ENCODE results near the gene HARBI1.
"Not testable (repeated sequence)": the region's sequence is repeated elsewhere in the genome, so short reads cannot be mapped to it uniquely, and the experiment has no call there.

The HARBI1 gene

GRCh38 chr11:46597155-46597554, 19.9 kb downstream of the HARBI1 start:
- no peak for DNase-seq

DNA sequence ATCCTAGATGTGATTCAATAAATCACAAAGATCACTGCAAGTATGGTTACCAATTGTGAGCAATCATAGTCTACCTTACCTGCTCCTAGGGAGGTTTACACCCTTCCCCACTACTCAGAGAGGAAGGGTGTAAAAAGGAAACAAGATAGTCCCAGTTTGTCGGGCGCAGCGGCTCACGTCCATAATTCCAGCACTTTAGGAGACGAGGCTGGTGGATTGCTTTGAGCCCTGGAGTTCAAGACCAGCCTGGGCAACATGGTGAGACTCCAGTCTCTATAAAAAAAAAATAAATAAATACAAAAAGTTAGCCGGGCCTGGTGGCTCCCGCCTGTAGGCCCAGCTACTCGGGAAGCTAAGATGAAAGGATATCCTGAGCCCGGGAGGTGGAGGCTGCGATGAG, 22.2 kb downstream of the HARBI1 start:
- DNase-seq, result no peak

GRCh38 chr11:46594374-46594700, 22.7 kb downstream of the HARBI1 start:
- no peak for DNase-seq

DNA sequence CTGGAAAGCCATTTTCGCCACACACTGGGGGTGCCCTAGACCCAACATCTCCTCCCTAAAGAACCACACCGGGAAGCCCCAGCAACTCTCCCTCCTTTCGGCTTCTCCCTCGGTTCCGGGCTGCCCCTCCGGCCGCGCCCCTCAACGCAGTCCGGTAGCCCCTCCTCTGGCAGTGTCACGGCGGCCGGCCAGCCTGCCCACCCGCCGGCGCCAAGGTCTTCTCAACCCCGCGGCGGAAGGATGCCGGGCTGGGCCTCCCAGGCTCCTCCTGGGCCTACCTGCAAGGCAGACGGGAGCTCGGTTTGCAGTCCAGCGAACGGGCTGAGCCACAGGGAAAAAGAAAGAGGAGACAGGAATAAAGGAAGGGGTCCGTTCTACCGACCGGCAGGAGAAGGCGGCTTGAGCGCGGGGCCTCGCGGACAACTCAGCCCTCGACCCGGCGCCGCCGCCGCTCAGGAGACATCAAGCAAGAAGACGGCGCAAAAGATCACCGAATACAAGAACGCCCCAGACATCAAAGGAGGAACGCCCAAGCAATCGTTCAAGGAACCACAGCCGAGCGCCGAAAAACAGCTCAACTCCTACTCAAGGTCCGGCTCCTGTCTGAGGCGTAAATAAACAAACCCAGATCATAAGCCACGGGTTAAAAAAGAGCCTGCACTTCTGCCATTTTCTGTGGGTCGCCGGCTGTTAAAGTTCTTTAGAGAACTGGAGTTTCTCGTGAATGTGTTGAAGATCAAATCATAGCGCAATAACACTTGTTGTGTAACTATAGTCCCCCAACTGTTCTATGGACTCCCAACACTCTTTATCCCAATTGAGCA, 23.3 kb downstream of the HARBI1 start, which contains the start of gene AMBRA1:
Gene AMBRA1, minus strand, starts transcription at position 474 of the 824 bp plus-strand sequence. CDS start 45,643 bp downstream, outside the sequence.
- peak; percentile 14 to 95 (median 81) for DNase-seq

- no peak for DNase-seq
Measured at GRCh38 chr11:46590740-46591605, 26.1 kb downstream of the HARBI1 start.

DNA sequence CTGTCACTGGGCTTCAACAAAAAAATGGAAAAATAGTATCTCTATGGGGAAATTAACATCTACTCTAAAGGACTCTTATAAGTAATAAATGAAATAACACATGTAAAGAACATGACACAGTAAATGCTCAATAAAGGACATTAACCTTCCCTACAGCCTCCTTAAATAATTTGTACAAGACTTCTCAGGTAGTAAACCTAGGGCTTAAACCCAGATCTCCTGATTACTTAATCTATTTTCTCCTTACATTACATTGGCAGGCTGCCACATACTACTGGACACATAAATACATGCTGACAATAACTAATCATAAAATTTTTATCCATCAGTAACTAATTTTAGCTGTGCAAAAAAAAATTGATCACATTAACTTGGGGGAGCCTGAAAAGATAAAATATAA, 28.1 kb downstream of the HARBI1 start:
- DNase-seq, result no peak

- DNase-seq, result no peak
Measured at GRCh38 chr11:46588131-46588530, 28.9 kb downstream of the HARBI1 start.

DNA sequence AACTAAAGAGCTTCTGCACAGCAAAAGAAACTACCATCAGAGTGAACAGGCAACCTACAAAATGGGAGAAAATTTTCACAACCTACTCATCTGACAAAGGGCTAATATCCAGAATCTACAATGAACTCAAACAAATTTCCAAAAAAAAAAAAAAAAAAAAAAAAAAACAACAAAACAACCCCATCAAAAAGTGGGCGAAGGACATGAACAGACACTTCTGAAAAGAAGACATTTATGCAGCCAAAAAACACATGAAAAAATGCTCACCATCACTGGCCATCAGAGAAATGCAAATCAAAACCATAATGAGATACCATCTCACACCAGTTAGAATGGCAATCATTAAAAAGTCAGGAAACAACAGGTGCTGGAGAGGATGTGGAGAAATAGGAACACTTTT, 33.5 kb downstream of the HARBI1 start:
- DNase-seq, result not testable (repeated sequence)

DNA sequence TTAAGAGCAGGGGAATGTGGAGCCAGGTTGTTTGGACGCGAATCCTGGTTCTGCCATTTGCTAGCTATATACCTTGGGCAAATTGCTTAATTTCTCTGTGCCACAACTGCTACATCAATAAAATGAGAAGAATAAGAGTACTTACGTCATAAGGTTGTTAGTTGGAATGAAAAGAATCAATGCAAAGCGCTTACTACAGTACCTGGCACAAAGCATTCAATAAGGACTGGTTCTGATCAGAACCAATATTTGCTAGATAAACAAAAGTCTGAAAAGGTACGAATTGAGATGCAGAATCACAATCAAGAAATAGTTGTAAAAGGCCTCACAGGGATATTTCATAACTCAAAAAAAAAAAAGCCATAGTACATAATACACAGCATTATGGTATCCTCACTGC, 34.4 kb downstream of the HARBI1 start:
- no peak for DNase-seq

DNA sequence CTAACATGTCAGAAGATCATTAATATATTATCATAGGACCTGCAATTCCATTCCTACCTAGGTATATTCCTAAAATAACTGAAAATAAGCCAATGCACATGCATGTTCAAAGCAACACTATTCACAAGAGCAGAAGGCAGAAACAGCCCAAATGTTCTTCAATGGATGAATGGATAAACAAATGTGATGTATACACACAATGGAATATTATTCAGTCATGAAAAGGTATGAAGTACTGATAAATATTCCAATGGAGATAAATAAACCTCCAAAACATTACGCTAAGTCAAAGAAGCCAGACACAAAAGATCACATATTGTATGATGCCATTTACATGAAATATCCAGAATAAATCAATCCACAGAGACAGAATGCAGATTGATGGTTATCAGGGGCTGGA, 40.0 kb downstream of the HARBI1 start:
- DNase-seq, result no peak

DNA sequence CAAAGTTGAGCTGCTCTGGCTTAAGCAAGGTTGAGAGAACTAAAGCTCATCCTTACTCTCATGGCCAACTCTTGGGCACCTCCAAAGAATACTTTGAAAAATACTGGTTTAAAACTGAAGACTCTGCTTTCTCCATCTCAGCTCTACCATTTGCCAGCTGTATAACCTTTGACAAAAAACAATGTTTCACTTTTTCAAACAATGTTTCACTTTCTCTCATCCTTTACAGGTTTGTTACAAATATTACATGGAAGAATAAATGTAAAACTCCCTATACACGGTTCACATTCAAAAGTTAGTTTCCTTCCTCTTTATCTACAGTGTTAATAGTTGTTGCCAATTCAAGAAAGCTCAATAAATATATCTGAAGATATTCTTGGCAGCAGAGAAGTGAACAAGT, 42.4 kb downstream of the HARBI1 start:
- no peak for DNase-seq

GRCh38 chr11:46570790-46571398, 46.1 kb downstream of the HARBI1 start:
- no peak for DNase-seq

- DNase-seq, result no peak
Measured at GRCh38 chr11:46565232-46565840, 51.7 kb downstream of the HARBI1 start.

- DNase-seq, result no peak
Measured at GRCh38 chr11:46564459-46564858, 52.6 kb downstream of the HARBI1 start.

DNA sequence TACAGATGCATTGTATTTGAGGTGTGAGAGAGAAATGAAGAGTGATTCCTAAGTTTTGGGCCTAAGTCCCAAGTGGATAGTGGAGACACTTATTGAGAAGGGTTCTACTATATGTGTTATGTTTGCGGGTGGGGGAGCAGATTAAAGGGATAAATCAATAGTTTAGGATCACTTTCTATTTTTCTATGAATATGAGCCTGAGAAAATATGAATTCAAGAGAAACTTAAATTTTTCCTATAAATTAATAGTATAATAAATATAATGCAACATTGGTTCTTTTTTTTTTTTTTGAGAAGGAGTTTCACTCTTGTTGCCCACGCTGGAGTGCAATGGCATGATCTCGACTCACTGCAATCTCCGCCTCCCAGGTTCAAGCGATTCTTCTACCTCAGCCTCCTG, 54.5 kb downstream of the HARBI1 start:
- no peak for DNase-seq

DNA sequence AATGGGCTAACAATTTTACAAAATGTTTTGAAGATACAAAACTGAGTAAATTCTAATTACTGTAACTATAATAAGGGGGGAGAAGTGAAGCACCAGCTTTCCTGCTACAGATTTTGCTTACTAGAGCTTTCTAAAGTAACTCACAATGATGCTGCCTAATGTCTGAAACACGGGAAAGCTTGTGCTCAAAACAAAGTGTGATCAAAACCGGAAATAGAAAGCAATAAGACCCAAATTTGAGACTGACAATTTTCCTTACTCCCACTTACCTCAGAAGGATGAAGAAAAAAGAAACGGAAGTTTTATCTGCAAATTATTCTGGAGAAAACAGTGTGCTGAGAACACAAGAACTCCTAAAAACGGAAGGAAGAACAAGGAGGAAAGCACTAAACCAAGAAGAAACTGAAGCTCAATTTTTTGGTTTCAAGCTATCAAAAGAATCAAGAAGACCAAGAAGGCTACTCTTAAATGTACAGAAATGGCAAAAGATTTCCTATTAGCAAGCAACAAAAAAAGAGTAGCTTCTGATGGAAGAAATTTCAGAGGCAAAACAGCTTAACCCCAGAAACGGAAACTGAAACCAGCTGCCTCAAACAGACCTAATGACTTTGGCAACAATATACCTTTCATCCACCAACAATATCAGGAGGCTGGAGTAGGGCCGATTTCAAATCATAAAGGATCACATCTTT, 56.6 kb downstream of the HARBI1 start:
- no peak for DNase-seq

GRCh38 chr11:46559815-46560214, 57.2 kb downstream of the HARBI1 start:
- no peak for DNase-seq

DNA sequence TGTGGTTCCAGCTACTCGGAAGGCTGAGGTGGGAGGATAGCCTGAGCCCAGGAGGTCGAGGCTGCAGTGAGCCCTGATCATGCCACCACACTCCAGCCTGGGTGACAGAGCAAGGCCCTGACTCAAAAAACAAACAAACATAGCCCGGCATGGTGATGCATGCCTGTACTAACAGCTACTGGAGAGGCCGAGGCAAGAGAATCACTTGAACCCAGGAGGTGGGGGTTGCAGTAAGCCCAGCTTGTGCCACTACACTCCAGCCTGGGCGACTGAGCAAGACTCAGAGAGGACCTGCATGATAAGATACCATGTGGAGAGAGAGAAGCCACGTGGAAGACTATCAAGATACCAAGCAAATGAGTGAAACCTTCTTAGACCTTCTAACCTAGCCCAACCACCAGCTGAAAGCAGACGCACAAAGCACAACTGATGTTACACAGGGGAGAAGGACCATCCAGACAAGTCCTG, 59.3 kb downstream of the HARBI1 start:
- no peak for DNase-seq

GRCh38 chr11:46555267-46556054, 61.6 kb downstream of the HARBI1 start:
- no peak for DNase-seq
